Naive thymus-derived CD8-positive, alpha-beta T cell (primary cell): Measurements from ENCODE around the gene MAPKAPK3. TPM values are rescaled to one million over a fixed set of nuclear protein-coding genes. Genes with fewer than 3 reads are reported as not detected.

Experiments
- ATAC-seq, 2 donors: fragments of 150-1000 bp; cut with Tn5 transposase in 1 of 2; sonication (Bioruptor Pico), chemical (Tn5 transposase) in 1 of 2; 1 replicate in 1 of 2; 2 replicates in 1 of 2; pipeline ENCODE4 v1.10.0; 2021; ENCODE audit warnings: mild to moderate bottlenecking in 2 of 2, moderate library complexity in 2 of 2
- POLR2A ChIA-PET: fragments of 350-600 bp; sonication (Branson Sonifier 250); formaldehyde crosslinking; loops from one replicate; lab custom pipeline; 2021; ENCODE audit warnings: antibody characterized with exemption; lab: Charles Lee
- DNase-seq, 10 donors: peaks; one replicate each; pipeline versions ENCODE4 v3.0.0 to v3.0.0-alpha.2; 2020 to 2022
- H3K27ac Mint-ChIP-seq, 10 donors: one replicate each; pipeline ENCODE4 v1.8.0; 2020 to 2022; ENCODE audit warnings: mild to moderate bottlenecking in 10 of 10, mixed read lengths in 10 of 10, moderate library complexity in 4 of 10, inconsistent platforms in 1 of 10
- H3K27me3 Mint-ChIP-seq, 5 donors: one replicate each; pipeline ENCODE4 v1.8.0; 2021 to 2022; ENCODE audit warnings: mixed read lengths in 5 of 5
- H3K36me3 Mint-ChIP-seq, 3 donors: one replicate each; pipeline ENCODE4 v1.8.0; 2020 to 2022; ENCODE audit warnings: mixed read lengths in 3 of 3, mild to moderate bottlenecking in 2 of 3, inconsistent platforms in 1 of 3
- H3K4me1 Mint-ChIP-seq, 4 donors: one replicate each; pipeline ENCODE4 v1.8.0; 2021 to 2022; ENCODE audit warnings: mixed read lengths in 4 of 4
- H3K4me3 Mint-ChIP-seq, 10 donors: one replicate each; pipeline ENCODE4 v1.8.0; 2020 to 2022; ENCODE audit warnings: mild to moderate bottlenecking in 10 of 10, mixed read lengths in 10 of 10, moderate library complexity in 6 of 10, inconsistent platforms in 1 of 10
- H3K9me3 Mint-ChIP-seq, 9 donors: one replicate each; pipeline ENCODE4 v1.8.0; 2020 to 2022; ENCODE audit warnings: mixed read lengths in 9 of 9, mild to moderate bottlenecking in 3 of 9, inconsistent platforms in 1 of 9, moderate library complexity in 1 of 9
- polyA plus RNA-seq, 3 donors: library from polyadenylated mRNA; unstranded; fragments of 300-500 nt; fragmentation: Illumina TruSeq; gene quantifications; one replicate each; pipeline ENCODE4 v1.2.3, GENCODE V29; 2021
- total RNA-seq, 8 experiments: library from RNA in 2 of 8; stranded (reverse) in 2 of 8; gene quantifications; one replicate each; pipeline ENCODE4 v1.2.3 and lab custom pipeline; 2021 to 2026

MAPKAPK3 gene
- total and polyA plus RNA-seq, 5 experiments from 2014 or later: 27.5 to 48.2 (median 42.4) TPM

- no peaks in the 10 kb centered on the region for H3K9me3 Mint-ChIP-seq
- peaks cover 42 to 76% (median 68%) of the 10 kb centered on the region in 4 donors for H3K4me1 Mint-ChIP-seq
- no peaks in the 10 kb centered on the region for H3K27me3 Mint-ChIP-seq
- peaks cover 0 to 9% (median 0%) of the 10 kb centered on the region in 3 donors for H3K36me3 Mint-ChIP-seq
- POLR2A ChIA-PET: interaction anchor here (1.2 to 21.2 kb wide), 8 partner anchors 11 to 767 kb away, joined by 3 to 433 read pairs (median 8); partner anchors contain the start of genes C3orf18, HEMK1 and MANF
- peak overlapping the region; percentile 82 to 95 (median 92) for H3K27ac Mint-ChIP-seq
- H3K4me3 Mint-ChIP-seq: peak overlapping the region; percentile 86 to 96 (median 90)
- DNase-seq (no peak), ATAC-seq (no peak)
Measured at GRCh38 chr3:50617911-50618481, 1.0 kb downstream of the MAPKAPK3 start.

DNA sequence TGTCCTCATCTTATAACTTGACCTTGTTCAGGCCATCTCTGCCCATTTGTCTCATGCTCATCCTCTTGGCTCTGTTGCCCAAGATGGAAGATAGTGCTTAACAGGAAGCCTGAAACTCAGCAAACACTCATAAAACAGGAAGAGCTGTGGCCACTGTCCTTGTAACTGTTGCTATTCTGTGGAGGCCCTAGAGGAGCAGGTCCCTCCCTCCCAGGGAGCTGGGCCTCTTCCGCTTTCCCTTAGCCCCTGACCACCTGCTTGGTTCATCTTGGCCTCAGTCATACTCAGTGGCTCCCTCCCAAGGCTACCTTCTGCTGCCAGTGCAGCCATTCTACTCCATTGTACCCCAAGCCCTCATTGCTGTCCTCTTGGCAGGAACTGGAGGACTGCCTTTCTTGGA, 3.5 kb downstream of the MAPKAPK3 start:
- DNase-seq (no peak), ATAC-seq (no peak)
- Mint-ChIP-seq H3K36me3 (peaks cover 0 to 9% (median 0%) of the 10 kb centered on the region in 3 donors), H3K9me3 (no peaks in the 10 kb centered on the region), H3K4me3 (peak overlapping the region; percentile 53 to 96 (median 87)), H3K4me1 (peaks cover 49 to 84% (median 79%) of the 10 kb centered on the region in 4 donors), H3K27me3 (no peaks in the 10 kb centered on the region), H3K27ac (peak overlapping the region; percentile 83 to 94 (median 92))
- POLR2A ChIA-PET: interaction anchor here (0.9 to 1.5 kb wide), 3 partner anchors 9 to 51 kb away, joined by 4 to 5 read pairs (median 4); partner anchors contain the start of genes CISH and HEMK1

DNA sequence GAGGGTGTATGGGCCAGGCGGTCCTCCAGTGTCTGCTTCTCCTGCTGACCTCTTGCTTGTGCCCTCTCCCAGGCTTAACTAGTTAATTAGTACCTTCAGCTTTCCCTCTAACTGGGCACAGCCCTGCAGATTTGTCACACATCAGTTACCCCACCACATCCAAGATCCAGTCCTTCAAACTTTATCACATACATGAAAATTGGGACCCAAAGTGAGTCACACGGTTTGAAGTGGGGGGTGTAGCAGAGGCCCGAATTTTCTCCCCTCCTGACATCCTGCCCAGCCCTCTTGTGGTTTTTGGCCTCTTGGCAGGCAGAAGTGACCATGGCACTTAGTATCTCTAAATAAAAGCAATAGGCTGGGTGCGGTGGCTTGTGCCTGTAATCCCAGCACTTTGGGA, 3.9 kb downstream of the MAPKAPK3 start:
- DNase-seq (no peak), ATAC-seq (no peak)
- H3K4me3 Mint-ChIP-seq: peak overlapping the region; percentile 53 to 96 (median 87)
- H3K36me3 Mint-ChIP-seq: peaks cover 0 to 9% (median 0%) of the 10 kb centered on the region in 3 donors
- peak overlapping the region in 9 of 10 donors; percentile 83 to 94 (median 92) for H3K27ac Mint-ChIP-seq
- POLR2A ChIA-PET: interaction anchor here (1.2 to 1.5 kb wide), 2 partner anchors 9 to 11 kb away, joined by 4 to 5 read pairs; partner anchors contain the start of gene CISH
- no peaks in the 10 kb centered on the region for H3K27me3 Mint-ChIP-seq
- H3K4me1 Mint-ChIP-seq: peaks cover 47 to 84% (median 81%) of the 10 kb centered on the region in 4 donors
- no peaks in the 10 kb centered on the region for H3K9me3 Mint-ChIP-seq

DNA sequence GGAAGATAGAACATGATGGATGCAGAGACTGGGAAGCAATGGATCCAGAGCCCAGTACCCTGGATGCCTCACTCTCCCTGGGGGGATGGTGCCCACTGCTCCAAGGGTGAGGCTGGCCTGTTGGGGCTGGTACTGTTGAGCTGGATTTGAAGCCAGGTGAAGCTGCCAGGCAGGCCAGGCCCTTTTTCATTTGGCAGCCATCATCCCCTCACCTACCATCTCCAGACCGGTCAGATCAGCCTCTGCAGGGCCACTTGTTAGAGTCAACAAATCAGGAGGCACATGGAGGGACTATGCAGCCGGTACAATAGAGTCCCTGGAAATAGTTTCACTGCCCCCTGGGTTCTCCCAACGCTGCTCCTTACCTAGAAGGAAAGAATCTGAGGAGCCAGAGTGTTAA, 5.9 kb downstream of the MAPKAPK3 start:
- Mint-ChIP-seq H3K4me3 (peak overlapping the region in 4 of 10 donors; percentile 7 to 74 (median 33)), H3K27ac (peak overlapping the region; percentile 64 to 95 (median 90)), H3K27me3 (no peaks in the 10 kb centered on the region), H3K36me3 (peaks cover 0 to 21% (median 0%) of the 10 kb centered on the region in 3 donors), H3K9me3 (no peaks in the 10 kb centered on the region), H3K4me1 (peaks cover 51 to 94% (median 91%) of the 10 kb centered on the region in 4 donors)
- DNase-seq: no peak
- ATAC-seq: no peak
- POLR2A ChIA-PET: interaction anchor here (0.6 kb wide), 1 partner anchor 761 kb away, joined by 3 read pairs; no protein-coding TSS in a partner anchor

DNA sequence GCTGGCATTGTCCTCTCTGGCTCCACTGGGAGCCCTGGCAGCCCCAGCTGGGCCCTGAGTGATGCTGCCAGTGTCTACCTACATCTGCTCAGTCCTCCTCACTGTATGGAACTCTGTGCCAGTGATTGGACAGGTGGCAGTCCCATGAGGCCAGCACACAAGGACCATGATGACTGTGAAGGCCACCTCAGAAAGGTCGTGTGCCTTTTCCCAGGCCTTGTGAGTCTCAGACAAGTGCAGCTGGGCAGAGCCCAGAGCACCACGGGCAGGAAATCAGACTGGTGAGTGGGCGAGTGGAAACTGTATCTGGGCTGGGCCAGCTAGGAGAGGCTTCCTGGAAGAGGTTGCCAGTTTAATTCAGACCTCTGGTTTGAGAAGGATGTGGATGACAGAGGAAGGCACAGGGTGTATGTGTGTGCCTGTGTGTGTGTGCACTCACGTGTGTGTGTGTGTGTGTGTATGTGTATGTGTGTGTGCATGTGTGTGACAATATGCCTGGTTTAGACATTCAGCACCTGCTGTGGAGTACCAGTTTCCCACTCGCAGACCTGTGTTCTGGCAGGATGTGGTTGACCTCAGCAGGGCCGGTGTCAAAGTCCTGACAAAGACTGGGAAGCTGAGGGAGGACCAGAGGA, 7.0 kb downstream of the MAPKAPK3 start:
- POLR2A ChIA-PET: interaction anchor here (0.7 to 1.3 kb wide), 2 partner anchors 54 to 55 kb away, joined by 3 read pairs; no protein-coding TSS in a partner anchor
- peak in 3 of 10 donors; percentile 12 to 35 (median 32) for DNase-seq
- no peaks in the 10 kb centered on the region for H3K9me3 Mint-ChIP-seq
- peak; percentile 53 to 73 for ATAC-seq
- peak overlapping the region; percentile 86 to 97 (median 92) for H3K27ac Mint-ChIP-seq
- no peaks in the 10 kb centered on the region for H3K27me3 Mint-ChIP-seq
- H3K36me3 Mint-ChIP-seq: peaks cover 0 to 23% (median 0%) of the 10 kb centered on the region in 3 donors
- H3K4me3 Mint-ChIP-seq: peak overlapping the region; percentile 55 to 87 (median 76)
- H3K4me1 Mint-ChIP-seq: peaks cover 52 to 95% (median 91%) of the 10 kb centered on the region in 4 donors

DNA sequence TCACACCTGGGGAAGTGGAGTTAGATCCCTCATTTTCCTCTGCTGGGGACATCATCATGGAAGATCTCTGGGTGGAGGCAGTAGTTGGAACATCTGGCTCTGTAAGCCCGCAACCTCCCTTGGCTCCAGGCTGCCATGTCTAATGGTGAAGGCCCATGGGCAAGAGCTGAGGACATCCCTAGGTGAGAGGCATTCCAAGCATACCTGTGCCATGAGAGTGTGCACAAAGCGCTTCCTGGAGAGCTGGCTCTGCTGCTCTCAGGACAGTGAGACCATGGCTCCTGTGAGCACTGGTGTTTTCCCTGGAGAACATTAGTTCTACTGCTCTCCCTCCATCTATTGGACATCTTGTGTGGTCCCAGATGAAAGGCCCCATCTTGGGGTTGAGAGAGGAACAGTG, 7.7 kb downstream of the MAPKAPK3 start:
- Mint-ChIP-seq H3K36me3 (peaks cover 0 to 23% (median 0%) of the 10 kb centered on the region in 3 donors), H3K4me3 (peak overlapping the region; percentile 55 to 87 (median 76)), H3K9me3 (no peaks in the 10 kb centered on the region), H3K4me1 (peaks cover 48 to 95% (median 91%) of the 10 kb centered on the region in 4 donors), H3K27ac (peak overlapping the region; percentile 86 to 97 (median 92)), H3K27me3 (no peaks in the 10 kb centered on the region)
- DNase-seq (no peak), ATAC-seq (no peak)
- POLR2A ChIA-PET: interaction anchor here (0.6 to 1.3 kb wide), 4 partner anchors 10 to 56 kb away, joined by 3 to 5 read pairs (median 3); no protein-coding TSS in a partner anchor

DNA sequence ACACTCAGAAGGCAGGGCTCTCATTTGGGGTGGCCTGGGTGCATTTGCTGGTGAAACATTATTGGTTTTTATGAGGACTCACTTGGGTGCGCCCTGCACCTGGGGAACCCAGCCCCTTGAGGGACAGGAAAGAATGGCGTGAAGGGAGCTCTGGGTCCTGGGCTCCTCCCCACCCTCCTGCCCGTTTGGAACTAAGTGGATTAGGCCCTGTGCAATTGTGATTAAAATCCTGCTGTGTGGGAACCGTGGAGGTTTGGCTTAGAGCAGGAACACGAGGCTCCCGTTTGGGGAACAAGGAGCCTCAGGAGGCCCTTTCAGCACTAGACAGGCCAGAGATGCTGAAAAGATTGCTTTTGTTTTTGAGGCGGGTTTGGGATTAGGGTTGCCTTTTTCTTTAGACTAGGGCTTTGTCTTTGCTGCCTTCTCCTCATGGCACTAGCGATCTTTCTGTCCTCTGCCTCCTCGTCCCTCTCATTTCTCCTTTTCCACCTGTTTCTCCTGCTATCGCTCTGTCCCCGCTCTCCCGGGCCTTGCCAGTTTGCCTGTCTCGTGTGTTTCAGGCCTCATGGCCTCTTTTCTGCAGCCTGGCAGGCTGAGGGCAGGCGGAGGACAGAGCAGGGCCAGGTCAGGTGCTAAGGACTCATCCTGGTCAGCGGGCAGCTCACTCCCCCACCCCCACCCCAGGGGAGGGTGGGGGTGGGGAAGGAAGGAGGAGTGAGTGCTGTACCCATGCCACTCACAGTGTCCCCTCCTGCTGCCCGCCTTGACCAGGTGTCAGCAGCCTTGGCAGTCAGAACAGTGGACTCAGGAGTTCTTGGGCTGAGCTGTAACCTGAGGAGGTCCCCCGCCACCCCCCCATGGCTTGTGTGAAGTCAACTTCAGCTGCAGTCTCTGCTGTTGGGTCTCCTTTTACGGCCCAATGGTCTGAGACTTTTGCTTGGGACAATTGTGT, 8.6 kb downstream of the MAPKAPK3 start:
- Mint-ChIP-seq H3K27me3 (no peaks in the 10 kb centered on the region), H3K27ac (peak overlapping the region in 8 of 10 donors; percentile 12 to 94 (median 84)), H3K4me1 (peaks cover 44 to 95% (median 90%) of the 10 kb centered on the region in 4 donors), H3K36me3 (peaks cover 0 to 26% (median 0%) of the 10 kb centered on the region in 3 donors), H3K4me3 (peak overlapping the region in 8 of 10 donors; percentile 10 to 74 (median 46)), H3K9me3 (no peaks in the 10 kb centered on the region)
- POLR2A ChIA-PET: interaction anchor here (1.1 kb wide), 1 partner anchor 20 kb away, joined by 3 read pairs; no protein-coding TSS in a partner anchor
- no peak for ATAC-seq
- DNase-seq: no peak

DNA sequence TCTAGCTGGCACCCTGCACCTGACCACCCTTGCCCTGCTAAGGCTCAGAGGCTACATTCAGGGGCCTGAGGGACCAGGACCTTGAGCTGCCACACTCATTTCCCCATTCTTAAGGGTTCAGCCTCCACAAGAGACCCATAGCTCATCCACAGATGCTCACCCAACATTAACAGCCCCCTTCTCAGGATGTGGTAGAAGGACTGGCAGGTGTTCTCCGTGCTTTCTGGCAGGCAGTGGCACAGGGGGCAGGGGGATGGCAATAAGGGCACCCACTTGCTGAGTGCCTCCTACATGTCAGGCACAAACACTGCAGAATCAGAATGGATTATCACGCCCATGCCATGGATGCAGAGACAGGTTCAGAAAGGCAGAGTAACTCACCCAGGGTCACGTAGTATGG, 9.4 kb downstream of the MAPKAPK3 start:
- Mint-ChIP-seq H3K27ac (peak overlapping the region in 4 of 10 donors; percentile 27 to 81 (median 42)), H3K9me3 (no peaks in the 10 kb centered on the region), H3K4me3 (peak overlapping the region in 5 of 10 donors; percentile 14 to 42 (median 24)), H3K4me1 (peaks cover 45 to 97% (median 91%) of the 10 kb centered on the region in 4 donors), H3K36me3 (peaks cover 0 to 23% (median 0%) of the 10 kb centered on the region in 3 donors), H3K27me3 (no peaks in the 10 kb centered on the region)
- DNase-seq (no peak), ATAC-seq (no peak)
- POLR2A ChIA-PET: interaction anchor here (0.7 to 1.1 kb wide), 2 partner anchors 8 to 638 kb away, joined by 3 read pairs; no protein-coding TSS in a partner anchor

- no peak for ATAC-seq
- Mint-ChIP-seq H3K4me3 (peak overlapping the region in 4 of 10 donors; percentile 26 to 43 (median 35)), H3K36me3 (peaks cover 0 to 25% (median 0%) of the 10 kb centered on the region in 3 donors), H3K27ac (peak overlapping the region in 5 of 10 donors; percentile 17 to 88 (median 77)), H3K27me3 (no peaks in the 10 kb centered on the region), H3K9me3 (no peaks in the 10 kb centered on the region), H3K4me1 (peaks cover 51 to 99% (median 96%) of the 10 kb centered on the region in 4 donors)
- no peak for DNase-seq
- POLR2A ChIA-PET: interaction anchor here (0.7 to 1.5 kb wide), 3 partner anchors 7 to 637 kb away, joined by 3 to 5 read pairs (median 3); no protein-coding TSS in a partner anchor
Measured at GRCh38 chr3:50627407-50628051, 10.6 kb downstream of the MAPKAPK3 start.

GRCh38 chr3:50628601-50629000, 11.7 kb downstream of the MAPKAPK3 start:
- POLR2A ChIA-PET: interaction anchor here (0.6 to 1.5 kb wide), 3 partner anchors 9 to 570 kb away, joined by 3 to 5 read pairs (median 3); no protein-coding TSS in a partner anchor
- H3K27me3 Mint-ChIP-seq: no peaks in the 10 kb centered on the region
- DNase-seq: no peak
- no peak for ATAC-seq
- H3K36me3 Mint-ChIP-seq: peaks cover 0 to 28% (median 0%) of the 10 kb centered on the region in 3 donors
- no peaks in the 10 kb centered on the region for H3K9me3 Mint-ChIP-seq
- H3K4me1 Mint-ChIP-seq: peaks cover 56 to 99% (median 97%) of the 10 kb centered on the region in 4 donors
- peak overlapping the region in 1 of 10 donors; percentile 15 for H3K4me3 Mint-ChIP-seq
- peak overlapping the region in 7 of 10 donors; percentile 40 to 81 (median 61) for H3K27ac Mint-ChIP-seq

DNA sequence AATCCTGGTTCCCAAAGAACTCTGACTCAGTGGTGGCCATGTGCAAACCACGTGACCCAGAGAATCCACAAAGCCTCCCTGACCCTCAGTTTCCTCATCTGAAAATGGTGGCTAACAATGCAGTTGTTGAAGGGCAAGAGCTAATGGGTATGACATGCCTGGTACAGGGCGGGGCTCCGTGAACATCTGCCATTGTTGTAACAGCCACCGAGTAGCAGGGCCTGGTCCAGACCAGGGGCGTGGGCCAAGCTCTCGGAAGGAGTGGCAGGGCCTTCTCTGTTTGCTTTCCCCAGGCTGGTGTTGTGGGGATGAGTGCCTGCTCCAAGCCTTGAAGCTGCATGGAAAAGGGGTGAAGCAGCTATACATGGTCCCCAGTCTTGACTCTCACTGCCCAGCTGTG, 13.4 kb downstream of the MAPKAPK3 start:
- POLR2A ChIA-PET: no interaction called here
- H3K4me3 Mint-ChIP-seq: peak overlapping the region in 1 of 10 donors; percentile 59
- H3K27me3 Mint-ChIP-seq: no peaks in the 10 kb centered on the region
- ATAC-seq (no peak), DNase-seq (no peak)
- peaks cover 56 to 94% (median 92%) of the 10 kb centered on the region in 4 donors for H3K4me1 Mint-ChIP-seq
- peaks cover 0 to 33% (median 0%) of the 10 kb centered on the region in 3 donors for H3K36me3 Mint-ChIP-seq
- H3K9me3 Mint-ChIP-seq: no peaks in the 10 kb centered on the region
- H3K27ac Mint-ChIP-seq: peak overlapping the region in 4 of 10 donors; percentile 31 to 86 (median 58)
